ENCODE data around the gene AGPAT4.
"Not testable (repeated sequence)": the region's sequence is repeated elsewhere in the genome, so short reads cannot be mapped to it uniquely, and the experiment has no call there.

The AGPAT4 gene

GRCh38 chr6:161200610-161201370 lies 73.1 kb downstream of the AGPAT4 start:
- DNase-seq (ENCODE audit: low read depth in 3 of 3): no peak

GRCh38 chr6:161199850-161200249 lies 74.0 kb downstream of the AGPAT4 start:
- DNase-seq (ENCODE audit: low read depth in 3 of 3): no peak

DNA sequence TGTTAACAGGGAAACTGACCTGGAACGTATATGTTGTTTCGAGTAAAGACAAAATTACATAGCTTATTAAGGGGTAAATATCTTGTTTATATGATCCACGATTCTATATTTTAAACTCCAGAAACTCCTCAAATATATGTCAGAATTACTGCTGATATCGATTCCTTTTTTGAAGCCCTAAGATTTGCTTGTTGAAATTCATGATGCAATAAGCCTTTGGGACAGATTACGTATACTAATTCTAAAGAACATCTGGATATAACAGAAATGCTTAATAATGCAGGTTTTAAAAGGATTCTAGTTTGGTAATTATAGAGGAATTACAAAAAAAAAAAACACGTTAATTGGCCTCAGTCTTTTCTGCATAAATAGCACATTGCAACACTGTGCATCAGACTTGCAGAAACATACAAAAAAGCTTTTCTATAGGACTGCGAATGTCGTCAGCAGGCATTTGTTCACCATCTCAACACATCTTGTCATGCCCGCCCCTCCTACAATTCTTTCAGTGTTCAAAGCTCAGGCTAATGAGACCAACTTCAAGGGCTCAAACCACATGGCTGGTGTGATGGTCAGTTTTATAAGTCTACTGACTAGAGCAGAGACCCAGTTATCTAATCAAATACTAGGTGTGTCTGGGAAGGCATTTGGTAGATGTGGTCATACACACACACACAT lies 74.9 kb downstream of the AGPAT4 start:
- DNase-seq (ENCODE audit: low read depth in 3 of 3): no peak

GRCh38 chr6:161198176-161198575 lies 75.7 kb downstream of the AGPAT4 start:
- DNase-seq (ENCODE audit: low read depth in 3 of 3): no peak

GRCh38 chr6:161195386-161195785 lies 78.5 kb downstream of the AGPAT4 start:
- no peak for DNase-seq (ENCODE audit: low read depth in 3 of 3)

DNA sequence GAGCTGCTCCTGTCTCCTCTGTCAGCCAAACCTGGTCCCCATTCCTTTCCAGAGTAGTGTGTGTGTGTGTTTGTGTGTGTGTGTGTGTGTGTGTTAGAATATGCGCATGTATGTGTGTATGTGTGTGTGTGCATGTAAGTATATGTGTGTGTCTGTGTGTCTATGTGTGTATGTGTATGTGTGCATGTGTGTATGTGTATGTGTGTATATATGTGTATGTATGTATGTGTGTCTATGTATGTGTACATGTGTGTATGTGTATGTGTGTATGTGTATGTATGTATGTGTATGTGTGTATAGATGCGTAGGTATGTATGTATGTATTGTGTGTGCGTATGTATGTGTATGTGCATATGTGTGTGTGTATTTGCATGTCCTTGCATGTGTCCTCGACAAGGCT lies 79.5 kb downstream of the AGPAT4 start:
- DNase-seq (ENCODE audit: low read depth in 3 of 3): no peak

DNA sequence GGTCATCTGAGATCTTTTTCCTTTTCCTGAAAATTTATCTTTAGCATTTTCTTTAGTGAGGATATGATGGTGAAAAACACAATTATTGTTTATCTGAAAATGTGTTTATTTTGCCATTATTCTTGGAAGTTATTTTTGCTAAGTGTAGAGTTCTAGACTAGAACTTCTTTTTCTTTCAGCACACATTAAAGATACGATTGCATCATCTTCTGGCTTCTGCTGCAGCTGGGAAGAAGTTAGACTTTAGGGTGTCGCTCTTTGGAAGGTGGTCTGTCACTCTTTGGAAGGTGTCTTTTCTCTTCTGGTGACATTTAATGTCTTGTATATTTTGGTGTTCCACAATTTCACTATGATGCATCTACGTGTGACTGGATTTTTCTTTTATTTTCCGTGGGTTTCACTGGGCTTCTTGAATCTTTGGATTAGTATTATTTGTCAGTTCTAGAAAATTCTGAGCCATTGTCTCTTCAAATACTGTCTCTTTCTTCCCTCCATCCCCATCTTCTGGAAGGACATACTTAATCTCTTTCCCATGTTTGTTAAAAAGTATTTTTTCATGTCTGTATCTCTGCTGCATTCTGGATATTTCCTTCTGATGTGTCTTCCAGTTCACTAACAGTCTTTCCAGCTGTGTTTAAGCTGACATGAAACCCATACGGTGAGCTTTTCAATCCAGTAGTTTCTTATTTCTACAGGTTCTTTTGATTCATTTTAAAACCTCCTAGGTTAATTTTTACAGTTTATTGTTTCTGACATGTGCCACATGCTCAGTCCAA lies 81.0 kb downstream of the AGPAT4 start:
- DNase-seq (ENCODE audit: low read depth in 3 of 3): no peak

- DNase-seq (ENCODE audit: low read depth in 3 of 3): no peak
Observed at GRCh38 chr6:161191671-161192070, 82.2 kb downstream of the AGPAT4 start.

DNA sequence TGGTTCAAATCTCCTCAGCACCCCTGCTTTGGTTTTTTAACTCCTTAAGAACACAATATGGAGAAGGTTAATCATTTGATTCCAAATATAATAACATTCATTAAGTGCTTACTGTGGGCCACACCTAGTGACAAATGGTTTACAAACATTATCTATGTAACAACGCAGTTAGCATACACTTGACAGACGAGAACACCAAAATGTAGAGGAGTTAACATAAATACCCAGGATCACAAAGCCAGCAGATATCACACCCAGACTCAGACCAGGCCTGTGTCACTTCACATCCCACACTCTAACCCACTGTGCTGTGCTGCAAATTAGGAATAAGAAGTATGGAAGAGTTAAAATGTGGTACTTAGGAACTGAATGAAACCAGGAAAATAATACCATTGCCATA lies 82.9 kb downstream of the AGPAT4 start:
- no peak for DNase-seq (ENCODE audit: low read depth in 3 of 3)

DNA sequence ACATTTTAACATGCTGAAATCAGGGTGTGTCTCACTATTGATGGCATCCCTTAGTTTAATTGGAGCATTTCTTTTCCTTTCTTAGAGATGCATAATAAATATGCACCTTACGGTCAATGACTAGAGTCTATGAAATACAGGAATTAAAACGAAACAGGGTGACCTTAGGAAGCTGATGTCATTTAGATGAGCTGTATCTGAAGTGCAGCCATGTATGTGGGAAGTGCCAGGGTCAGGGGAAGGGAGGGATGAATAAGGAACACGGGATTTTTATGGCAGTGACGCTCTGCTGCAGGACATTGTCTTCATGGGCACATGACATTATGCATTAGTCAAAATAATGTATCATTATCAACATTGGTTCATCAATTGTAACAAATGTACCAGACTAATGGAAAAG lies 84.0 kb downstream of the AGPAT4 start:
- no peak for DNase-seq (ENCODE audit: low read depth in 3 of 3)

DNA sequence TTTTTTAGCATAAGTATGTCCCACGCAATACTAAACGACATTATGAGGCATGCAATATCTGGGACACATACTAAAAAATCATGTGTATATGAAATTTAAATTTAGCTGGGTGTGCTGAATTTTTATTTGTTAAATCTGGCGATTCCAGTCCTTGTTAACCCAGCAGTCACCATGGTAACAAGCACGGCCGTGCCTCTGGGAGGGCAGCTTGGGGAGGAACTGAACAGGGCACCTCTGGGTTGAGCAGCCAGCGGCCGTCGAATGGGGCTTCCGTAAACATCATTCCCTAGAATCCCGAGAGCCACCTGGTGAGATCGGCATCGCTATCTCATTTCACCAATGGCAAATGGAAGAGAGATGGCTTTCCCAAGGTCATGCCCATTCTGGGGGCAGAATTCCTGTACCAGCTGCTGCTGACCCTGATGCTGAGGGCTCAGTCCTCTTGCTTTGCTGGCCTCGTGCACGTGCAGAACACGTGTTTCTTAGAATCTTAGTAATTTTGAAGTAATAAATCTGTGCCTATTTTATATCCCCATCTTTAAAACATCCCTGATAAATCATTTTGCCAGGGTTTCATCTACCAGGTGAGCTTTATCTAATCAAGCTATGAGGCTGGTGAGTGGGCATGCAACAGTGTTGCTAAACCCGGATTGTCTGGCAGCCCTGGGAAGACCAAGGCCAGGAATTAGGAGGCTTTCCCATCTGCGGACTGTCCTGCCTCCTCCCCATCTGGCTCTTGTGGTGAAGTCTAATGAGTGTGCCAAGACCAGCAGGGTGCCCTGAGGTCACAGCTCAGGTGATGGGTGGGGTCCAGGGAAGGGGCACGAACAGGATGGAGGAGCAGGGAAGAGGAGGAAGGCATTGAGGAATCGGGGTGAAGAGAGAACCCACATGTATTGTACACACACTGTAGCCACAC lies 85.1 kb downstream of the AGPAT4 start:
- DNase-seq (ENCODE audit: low read depth in 3 of 3): no peak

GRCh38 chr6:161186173-161186769 lies 87.6 kb downstream of the AGPAT4 start:
- DNase-seq (ENCODE audit: low read depth in 3 of 3): no peak

GRCh38 chr6:161181121-161181520 lies 92.7 kb downstream of the AGPAT4 start:
- no peak for DNase-seq (ENCODE audit: low read depth in 3 of 3)

GRCh38 chr6:161178155-161178554 lies 95.7 kb downstream of the AGPAT4 start:
- DNase-seq (ENCODE audit: low read depth in 3 of 3): not testable (repeated sequence)

- not testable (repeated sequence) for DNase-seq (ENCODE audit: low read depth in 3 of 3)
Observed at GRCh38 chr6:161176428-161176827, 97.4 kb downstream of the AGPAT4 start.

- DNase-seq (ENCODE audit: low read depth in 3 of 3): not testable (repeated sequence)
Observed at GRCh38 chr6:161172769-161173168, 101.1 kb downstream of the AGPAT4 start.

GRCh38 chr6:161171207-161171606 lies 102.7 kb downstream of the AGPAT4 start:
- no peak for DNase-seq (ENCODE audit: low read depth in 3 of 3)

- DNase-seq (ENCODE audit: low read depth in 3 of 3): no peak
Observed at GRCh38 chr6:161169696-161170095, 104.2 kb downstream of the AGPAT4 start.

DNA sequence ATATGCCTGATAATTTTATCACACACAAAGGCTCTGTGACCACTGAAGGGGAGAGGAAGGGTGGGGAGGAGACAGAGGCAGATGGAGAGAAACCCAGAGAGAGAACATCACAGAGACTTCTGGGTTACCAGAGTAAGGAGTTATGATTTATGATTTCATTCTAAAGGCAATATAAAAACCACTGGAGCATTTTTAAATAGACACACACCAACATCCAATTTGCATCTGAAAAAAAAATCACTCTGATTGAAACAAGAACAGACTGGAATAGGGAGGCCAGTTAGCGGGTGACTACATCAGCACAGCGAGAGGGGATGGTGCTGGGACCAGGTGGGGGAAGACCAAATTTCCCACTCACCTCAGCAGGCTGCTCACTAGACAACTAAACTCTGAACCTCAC lies 104.8 kb downstream of the AGPAT4 start:
- no peak for DNase-seq (ENCODE audit: low read depth in 3 of 3)

DNA sequence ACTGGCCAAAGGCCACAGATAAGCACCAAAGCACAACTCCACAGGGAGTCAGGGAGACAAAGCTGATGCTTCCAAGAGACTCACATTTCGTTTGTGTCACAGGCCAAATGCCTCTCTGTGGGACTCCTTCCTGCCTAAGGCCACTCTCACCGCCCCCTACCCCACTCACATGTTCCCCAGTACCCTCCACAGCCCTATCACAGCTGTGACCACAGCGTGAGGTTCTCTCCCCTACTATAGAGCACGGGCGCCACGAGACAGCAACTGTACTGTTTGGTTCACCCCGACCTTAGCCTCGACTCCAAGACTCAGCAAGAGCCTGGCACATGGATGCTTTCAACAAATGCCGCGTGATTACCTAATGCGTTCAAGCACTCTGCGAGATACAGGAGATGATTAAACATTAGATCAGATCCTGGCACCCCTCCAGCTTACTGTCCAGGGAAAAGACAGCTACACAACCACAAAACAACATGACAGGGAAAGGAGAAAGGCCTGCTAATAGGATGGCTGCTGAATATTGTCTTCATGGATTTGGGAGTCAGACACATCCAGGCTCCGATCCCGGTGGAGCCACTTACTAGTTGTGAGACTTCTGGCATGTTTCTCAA lies 105.5 kb downstream of the AGPAT4 start:
- no peak for DNase-seq (ENCODE audit: low read depth in 3 of 3)

GRCh38 chr6:161166677-161167076 lies 107.2 kb downstream of the AGPAT4 start:
- DNase-seq (ENCODE audit: low read depth in 3 of 3): no peak

Data from stimulated activated CD4-positive, alpha-beta T cell treated with anti-CD3 and anti-CD28 coated beads, TNF-alpha, amount 100 ng/mL, for 48 hours (primary cell).